Eye (tissue), 1 donor: ENCODE measurements around the gene HOTAIR.

Experiments
- DNase-seq: peaks from one replicate; pipeline ENCODE4 v3.0.0-alpha.2; 2015

The HOTAIR gene

DNA sequence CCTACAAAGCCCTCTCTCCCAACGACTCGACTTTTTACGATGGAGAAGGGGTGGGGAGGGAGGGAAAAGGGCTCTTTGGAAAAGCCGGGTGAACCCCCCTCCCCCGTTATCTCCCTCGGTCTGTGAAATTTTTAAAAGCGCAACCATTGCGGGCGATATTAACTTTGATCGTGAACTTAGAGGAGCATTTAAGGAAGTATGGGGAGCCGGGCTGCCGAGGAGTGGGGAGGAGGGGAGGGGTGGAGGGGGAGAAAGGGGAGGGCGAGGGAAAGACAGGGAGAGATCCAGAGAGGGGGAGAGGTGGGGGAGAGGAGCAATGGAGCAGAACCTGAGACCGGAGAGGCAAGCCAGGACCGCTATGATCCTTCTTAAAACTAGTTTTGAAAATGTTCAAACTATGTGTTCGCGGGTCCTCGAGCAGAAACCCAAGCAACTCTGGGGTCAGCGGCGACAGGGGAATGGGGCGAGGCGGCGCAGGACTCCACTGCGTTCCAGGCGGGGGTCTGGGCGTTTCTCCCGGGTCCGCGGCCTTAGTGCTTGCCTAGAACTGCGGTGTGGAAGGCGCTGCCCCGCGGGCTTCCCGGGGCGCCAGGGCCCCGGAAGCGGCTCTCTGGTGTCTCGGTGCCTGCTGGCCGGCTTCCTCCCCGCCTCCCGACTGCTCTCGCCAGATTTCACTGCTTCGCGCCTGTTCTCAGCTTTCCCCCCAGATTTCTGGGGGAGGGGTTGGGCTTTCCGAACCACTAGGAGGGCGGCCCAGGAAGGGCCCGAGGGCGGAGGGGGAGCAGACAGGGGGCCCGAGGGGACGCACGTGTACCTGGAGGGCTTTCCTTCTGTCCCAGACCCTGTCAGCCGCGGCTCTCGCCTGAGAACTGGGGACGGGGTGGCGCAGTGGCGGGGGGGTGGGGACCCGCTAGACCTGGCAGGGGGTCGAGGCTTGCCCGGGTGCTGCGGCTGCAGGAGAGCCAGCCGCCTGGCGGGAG, at the start of gene HOTAIR:
TSS of gene HOTAIR (minus strand) at position 871 of the 980 bp plus-strand sequence.
- peak; percentile 49 for DNase-seq

DNA sequence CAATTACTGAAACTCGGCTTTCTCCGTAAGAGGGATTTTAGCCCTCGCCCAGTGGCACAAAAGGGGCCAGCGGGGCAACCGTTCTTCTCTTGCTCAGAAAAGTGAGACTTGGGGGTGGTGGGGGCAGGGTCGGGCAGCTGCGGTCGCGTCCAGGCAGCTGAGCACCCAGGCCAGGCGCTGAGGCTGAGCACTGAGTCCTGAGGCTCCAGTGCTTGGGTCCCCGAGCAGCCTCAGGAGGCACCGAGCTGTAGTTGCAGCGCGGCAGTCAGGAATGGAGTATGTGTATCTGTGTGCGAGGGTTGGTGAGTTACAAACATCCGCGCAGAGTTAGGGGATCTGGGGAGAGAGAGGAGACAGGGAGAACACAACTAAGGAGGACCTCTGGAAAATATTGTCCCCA, 49.4 kb upstream of the HOTAIR start:
- no peak for DNase-seq

DNA sequence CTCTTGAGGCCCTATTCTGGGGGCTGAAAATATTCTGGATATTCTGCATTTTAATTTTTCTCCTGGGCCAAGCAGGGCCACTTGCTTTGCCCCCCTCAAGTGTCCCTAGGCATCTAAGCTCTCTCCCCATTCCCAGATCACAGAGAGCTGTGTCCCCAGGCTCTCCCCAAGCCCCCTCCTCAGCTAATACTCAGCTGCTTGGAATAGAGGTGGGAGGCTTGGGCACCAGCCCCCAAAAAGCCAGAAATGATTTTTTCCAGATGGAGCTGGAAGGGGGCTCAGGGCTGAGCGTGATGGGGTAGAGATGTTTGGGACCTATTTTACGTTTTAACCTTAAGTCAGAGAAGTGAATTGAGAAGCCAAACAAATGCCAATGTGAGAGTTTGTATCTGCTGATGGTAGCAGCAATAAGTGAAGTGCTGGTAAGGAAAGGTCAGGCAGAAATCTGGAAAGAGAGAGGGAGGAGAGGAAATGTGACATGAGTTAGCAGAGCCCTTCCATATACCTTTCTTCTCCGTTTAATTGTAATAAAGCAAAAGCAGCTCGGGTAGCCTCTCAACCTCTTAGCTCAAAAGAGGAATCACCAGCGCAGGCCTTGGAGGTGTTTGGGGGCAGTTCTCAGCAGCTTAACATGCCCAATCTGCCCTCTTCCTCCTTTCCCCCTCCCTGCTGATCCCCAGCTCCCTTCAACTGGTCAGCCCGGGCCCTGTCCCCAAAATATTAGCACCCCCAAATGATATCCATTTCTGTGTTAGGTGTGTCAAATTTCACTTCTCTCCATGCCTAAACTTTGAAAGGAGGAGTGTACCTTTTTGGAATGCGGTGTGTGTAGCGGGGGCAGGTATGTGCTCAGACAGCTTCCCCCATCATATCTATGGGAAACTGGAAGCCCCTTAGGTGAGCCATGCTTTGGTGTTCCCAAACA, 48.5 kb upstream of the HOTAIR start:
- no peak for DNase-seq

DNA sequence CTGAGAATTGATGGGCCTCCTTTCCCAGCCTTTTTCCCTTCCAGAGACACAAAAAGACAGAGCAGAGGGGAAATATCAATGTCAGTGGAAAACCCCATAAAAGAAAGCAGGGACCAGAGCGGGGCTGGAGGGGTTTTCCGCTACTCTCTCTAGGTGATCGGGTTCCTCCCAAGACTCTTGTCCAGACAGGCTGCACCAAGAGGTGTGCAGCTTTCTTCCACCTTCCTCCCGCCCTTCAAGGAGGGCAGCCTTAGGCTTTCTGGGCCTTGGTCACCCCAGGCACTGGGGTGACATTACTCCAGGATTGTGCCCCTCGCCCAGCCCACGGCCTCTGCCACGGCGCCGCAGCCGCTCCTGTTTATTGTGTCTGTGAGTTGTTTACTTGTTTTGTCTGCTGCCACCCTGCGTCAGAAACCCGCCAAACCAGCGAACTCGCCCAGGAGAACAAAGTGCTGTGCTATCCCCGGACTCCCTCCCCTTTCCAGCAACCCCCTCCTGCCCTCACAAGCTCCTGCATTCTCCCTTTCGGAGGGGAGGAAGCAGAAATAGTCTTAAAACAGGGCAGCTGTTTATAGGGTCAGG, 46.8 kb upstream of the HOTAIR start:
- DNase-seq, result no peak

DNA sequence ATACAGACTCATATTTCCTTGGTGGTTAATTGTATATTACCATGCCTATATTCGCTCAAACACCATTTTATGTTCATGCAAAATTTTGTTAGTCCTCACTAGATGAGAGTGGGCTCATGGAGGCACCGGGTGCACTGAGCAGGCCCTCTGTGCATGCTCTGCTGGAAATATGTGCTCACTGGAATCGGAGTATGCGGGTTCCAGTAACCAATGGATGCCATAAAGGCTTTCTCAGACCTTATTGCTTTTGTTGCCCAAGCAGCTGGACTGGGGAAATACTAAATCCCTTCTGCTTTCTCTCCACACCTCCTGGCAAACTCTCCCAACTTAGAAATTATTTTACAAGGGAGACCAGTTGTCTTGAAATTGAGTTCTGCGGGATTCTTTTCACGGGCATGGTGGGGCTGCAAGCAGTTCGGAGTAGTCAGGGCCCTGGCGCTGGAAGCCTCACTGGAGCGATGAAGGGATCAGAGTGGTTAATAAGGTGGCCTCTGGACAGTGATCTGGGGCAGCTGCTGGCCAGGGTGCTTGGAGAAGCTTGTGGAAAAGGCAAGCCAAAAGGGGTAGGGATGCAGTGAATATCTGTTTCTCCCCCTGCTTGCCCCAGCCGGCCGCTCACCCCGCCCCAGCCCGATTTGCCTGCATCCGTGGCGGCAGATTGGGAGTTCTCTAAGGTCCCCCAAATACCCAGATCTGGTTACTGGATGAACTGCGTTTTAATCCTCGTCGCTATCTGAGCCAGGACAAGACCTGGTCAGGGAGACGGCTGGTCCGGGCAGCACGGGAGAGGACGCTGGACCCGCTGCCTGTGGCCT, 46.0 kb upstream of the HOTAIR start:
- DNase-seq, result no peak

DNA sequence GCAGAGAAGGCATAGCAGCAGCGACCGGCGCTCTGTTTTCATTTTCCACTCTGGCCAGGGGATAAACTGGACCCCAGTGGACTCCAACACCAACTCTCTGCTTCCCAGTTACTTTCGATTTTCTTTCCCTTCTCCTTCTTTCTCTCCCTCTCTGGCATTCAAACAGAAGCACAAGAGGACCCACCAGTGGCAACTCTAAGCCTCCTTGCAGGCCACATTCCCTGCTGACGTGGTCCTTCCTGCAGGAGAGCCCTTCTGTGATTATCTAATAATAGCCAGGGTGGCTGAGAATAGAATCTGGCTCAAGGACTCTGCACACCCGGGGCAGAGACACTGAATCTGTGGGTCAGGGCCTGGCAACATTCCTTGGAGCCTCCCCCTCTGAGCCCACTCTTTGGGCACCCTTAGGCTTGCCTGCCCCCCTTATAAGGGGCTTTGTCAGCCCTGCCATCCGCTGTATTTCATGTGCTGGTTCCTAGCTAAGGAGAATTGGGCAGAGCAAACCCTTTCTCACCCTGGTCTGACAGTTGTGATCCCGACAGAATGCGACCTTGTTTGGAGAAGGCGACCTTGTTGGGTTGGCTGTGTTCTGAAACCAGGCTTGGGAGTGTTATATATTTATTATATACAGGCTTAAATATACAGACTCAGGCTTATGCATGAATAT, 45.3 kb upstream of the HOTAIR start:
- no peak for DNase-seq

DNA sequence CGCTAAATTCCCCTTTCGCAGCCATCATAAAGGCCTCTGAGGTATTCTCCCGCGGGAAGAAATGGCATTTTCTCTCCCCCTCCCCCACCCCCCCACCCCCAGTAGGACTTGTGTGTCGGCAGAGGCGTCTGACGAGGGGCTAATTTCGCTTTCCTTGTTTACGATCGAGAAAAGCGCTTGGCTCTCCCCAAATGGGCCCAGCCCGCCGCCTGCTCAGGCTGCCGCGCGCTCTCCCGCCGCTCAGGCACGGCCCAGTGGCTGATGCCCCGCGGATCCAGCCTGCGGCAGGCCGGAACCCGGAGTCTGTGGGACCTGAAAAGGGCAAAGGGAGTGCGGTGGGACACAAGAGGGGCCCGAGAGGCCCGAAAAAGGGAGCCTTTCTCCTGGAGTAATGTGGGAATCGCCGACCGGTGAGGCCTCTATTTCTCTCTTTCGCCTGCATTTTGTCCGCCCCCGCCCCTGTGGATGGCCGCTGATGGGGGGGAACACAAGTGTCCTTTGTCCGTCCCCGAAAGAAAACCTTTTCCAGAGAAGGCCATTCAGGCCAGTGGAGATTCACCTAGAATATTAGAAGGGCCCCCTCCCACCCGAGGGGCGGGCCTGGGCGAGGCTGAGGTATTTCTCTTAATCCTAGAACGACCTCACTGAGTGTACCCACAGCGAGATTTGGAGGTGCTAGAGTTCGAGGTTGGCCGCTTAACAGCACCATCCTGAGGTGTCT, 44.5 kb upstream of the HOTAIR start:
- no peak for DNase-seq

DNA sequence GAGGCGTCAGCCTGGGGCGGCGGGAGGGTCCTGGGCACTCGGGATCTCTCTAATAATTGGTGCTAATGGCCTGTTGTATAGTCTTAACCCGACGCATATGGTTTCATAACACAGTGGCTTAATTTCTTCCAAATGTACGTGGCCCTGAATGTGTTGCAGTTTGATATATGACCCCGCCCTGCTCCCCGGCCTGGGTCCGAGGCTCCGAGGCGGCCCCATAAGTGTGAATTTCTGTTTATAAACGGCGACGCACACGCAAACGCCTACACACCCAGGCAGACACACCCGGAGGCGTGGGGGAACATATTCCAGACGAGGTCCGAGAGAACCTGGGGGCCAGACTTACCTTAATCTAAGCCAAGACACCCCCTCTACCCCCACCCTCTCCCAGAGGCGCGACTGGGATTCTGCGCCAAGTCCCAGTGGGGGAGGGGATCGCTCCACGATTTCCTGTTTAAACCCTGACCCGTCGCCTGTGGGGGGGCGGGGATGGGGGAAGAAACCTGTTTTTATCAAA, 43.8 kb upstream of the HOTAIR start:
- DNase-seq, result no peak

DNA sequence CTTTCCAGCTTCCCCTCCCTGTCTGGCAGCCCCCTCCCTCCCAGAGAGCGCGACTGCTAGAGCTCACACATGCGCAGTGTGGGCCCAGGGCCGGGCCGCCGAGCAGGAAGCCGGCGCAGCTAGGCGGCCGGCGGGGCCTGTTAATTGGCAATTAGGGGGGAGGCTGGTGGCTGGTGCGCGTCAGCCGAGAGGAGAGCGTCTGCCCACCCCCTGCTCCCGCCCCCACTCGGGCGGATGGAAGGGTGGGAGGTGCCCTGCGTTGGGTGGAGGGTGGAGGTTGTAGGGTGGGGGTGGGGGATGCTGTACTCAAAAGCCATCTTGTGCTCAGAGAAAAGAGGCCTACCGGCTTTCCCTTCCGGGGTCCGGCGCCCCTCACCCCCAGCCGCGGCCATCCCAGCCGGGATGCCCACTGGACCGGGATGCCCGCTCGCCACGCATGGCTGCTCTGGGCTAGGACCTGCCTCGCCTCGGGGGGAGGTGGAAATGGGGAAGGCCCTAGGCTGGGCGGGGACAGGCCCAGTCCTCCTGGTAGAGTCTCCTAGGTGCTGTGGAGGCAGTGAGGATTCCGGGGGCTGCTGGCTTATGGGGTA, 43.2 kb upstream of the HOTAIR start:
- peak; percentile 85 for DNase-seq

DNA sequence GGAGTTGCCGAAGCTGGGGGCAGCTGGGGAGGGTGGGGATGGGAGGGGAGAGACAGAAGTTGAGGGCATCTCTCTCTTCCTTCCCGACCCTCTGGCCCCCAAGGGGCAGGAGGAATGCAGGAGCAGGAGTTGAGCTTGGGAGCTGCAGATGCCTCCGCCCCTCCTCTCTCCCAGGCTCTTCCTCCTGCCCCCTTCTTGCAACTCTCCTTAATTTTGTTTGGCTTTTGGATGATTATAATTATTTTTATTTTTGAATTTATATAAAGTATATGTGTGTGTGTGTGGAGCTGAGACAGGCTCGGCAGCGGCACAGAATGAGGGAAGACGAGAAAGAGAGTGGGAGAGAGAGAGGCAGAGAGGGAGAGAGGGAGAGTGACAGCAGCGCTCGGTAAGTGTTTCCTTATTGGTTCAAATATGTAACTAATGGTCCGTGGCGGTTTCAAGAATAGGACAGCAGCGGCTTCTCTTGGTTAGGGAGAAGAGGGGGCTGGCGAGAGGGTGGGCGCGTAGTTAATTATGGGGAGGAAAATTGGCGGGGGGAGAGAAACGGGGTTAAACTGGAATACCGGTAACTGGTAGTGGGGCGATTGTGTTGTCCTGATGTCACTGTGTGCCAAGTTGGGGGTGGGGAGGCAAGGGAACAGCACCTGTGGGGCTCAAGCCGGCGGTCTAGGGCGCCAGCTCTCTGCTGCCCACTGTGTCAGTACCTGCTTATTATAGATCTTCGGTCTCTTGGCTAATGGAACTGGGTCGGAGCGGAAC, 42.5 kb upstream of the HOTAIR start:
- peak; percentile 67 for DNase-seq

DNA sequence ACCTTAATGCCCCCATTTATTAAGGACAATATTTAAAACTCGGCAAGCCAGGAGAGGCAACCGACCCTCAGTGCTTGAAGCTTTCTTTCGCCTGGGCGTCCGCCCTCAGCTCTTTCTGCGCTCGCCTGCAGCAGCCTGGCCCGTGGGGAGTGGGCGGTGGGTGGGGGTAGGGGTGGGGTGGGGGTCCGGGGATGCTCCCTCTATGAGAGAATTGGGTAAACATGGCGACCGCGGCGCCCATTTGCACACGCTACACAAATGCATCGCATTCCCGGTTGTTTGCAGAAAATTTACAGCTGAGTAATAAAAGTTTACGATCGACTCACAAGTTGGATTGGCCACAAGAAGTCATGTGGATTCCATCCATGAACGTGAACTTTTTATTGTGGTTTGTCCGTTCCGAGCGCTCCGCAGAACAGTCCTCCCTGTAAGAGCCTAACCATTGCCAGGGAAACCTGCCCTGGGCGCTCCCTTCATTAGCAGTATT, 41.8 kb upstream of the HOTAIR start:
- no peak for DNase-seq

DNA sequence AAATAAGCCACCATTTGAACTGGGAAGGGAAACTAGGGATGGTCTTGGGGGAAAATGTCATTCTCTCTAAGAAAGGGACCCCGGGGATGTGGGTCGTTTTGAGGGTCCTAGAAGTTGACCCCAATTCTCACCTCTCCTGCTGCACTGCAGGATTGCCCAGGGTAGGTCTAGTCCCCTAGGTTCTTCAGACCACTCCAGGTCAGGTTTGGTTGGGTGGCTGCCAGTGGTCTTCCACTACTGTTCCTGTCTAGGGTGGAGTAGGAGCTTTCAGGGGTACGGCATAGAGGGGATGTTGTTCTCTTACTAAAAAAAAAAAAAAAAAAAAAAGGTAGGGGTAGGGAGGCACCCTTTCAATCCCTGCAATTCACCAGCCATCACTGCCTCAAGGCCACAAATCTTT, 41.3 kb upstream of the HOTAIR start:
- DNase-seq, result no peak

DNA sequence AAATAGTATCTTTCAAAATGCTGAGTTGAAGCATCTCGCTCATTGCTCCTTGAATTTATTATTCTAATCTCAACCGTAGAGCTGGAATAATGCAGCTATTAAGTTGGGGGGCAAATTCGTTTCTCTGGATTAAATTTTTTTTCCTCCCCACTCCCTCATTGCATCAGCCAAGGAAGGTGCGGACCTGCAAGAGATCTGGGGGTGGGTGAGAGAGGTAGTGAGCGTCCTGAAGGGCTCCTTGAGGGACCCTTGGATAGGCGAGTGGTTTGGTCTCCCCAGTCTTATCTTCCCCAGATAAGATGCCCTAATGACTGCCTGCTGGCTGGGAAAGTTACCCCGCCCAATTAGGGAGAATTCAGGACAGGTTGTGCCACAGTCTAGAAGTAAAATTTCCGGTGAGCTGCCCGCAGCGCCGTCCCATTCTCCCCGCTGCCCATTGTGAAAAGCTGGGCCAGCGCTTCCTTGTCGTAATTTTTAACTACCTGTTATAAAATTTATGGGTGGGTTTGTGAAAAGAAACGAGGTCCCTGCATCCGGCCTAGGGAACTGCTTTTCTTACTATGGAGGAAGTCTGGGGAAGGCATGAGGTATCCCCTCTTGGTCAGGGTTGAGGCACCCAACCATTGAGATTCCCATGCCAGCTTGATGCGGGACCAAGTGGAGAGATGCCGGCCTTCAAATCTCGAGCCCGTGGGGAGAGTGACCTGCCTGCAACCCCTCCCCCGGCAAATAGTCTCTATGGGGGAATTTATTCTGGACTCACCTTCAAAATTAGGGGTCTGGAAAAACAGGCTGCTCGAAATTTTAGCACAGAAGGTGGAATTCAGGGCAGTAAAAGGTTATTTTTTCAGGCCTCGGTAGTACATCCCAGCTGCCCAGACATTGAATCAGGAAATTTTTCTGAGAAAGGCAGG, 40.5 kb upstream of the HOTAIR start:
- DNase-seq, result peak; percentile 63

DNA sequence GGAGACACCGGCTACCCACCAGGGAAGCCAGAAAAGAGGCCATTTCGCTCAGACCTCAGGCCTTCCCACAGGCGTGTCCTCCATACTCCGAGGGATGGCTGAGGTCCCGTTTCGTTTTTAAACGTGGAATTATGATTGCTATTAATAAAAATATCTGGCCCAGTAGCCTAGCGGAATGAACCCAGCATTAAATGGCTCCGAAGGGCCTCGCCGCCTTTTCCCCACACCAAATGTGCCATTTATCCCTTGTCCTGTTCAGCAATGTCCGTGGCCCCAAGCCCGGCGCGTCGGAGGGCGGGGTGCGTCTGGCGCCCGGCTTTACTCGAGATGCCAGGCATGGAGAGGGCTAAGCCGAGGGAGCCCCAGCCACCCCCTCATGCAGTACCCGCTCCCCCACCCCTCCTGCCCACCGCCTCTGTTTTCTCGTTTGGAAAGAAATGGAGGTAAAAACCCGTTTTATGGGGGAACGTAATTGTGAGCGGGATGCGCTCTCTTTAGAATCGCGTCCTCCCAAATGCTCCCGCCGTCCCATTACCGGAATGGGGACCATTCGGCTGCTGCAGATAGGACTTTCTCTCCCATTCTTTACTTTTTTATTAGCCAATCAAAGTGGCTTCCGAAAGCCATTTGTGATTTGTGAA, 39.7 kb upstream of the HOTAIR start:
- no peak for DNase-seq

DNA sequence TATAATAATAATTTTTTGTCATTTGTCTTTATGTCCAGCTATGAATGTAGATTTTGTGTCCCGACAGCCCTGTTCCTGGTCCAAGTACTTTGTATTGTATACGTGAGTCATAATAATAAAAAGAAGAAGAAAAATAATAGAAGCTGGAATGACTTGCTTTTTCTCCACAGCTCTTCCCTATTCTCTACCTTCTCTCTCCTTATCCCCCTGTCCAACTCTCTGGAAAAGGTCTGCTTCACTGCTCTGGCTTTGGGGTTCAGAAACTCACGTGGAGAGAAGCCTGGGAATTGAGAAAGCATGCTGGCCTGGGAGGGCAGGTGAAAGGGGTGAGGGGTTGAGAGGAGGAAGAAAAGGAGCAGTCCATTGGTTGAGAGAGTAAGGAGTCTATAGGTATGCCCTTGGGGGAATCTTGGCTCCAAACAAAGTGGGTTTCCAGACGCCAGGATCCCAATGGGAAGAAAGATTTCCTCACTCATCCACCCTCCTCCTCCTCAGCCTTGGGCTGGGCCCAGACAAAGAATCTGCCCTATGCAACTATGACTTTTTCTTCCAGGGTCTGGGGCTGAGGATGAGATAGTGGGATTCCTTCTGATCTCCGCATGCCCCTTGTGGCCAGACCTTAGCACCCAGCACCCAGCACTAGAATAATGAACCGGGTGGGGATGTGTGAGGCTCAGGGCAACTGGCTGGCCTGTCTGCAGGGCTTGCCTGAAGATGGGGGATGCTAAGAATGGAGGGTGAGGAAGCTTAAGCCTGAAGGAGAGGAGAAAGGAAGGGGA, 38.1 kb upstream of the HOTAIR start:
- no peak for DNase-seq

DNA sequence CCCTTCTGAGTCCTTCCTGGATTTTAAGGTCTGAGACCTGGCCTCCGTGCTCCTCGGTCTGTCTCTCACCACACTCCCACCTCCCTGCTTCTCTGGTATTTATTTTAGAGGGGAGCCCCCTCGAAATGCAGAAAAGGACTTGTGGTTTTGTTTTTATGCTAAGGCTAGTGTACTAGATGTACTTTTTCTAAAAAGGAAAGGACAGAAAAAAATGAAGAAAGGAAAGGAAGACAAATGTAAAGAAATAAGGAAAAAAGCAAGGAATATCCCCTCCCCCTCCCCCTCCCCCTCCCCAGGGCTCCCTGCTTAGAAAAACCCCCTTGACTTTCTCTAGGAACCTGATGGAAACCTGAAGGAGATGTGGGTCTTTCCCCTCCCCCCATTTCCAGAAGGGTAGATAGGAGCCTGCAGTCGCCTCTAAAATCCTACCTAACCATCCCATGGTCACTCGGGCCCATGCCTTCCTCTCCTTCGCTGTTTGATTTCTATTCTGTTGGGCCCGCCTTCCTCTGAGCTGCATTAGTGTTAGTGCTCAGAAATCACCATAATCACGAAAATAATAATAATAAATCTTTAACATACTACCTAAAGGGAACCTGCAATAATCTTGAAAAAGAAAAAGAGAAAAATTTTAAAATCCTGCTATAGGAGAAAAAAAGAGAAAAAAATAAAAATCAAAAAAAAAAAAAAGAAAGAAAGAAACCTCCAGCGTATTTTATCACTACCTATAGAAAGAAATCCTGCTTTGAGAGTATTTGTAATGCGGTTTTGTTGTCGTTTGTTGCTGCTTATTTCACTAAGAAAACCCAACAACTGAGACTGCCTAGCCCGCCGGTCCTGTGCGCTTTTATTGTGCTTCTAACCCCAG, 37.1 kb upstream of the HOTAIR start:
- DNase-seq, result no peak
